ENCODE results near the gene SRBD1.

Gene SRBD1

DNA sequence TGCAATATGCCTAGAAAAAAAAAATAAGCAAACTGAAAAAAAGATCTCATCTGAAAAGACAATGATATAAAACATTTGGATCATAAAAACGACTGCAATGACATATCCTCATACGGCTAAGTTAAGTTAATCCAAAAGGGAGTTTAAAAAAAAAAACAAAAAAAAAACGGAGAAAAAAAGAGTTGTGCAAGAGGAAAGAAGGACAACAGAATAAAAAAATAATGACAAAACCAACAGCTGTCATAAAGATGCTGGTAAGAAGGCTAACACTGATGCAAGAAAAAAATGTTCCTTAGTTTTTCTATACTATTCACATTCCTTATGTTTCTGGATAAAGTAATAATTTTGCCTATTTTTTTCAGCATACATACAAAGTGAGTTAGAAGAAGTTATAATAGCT is 192.5 kb downstream of the SRBD1 start:
- Histone ChIP-seq H4K20me1 (no peaks in the 10 kb centered on the region), H3K4me2 (no peak overlapping the region), H3K9me3 (no peaks in the 10 kb centered on the region), H3K27ac (no peak overlapping the region), H3K27me3 (no peaks in the 10 kb centered on the region), H3K9ac (no peak overlapping the region), H3K4me3 (no peak overlapping the region), H3K4me1 (no peaks in the 10 kb centered on the region), H3K36me3 (peaks cover 9% of the 10 kb centered on the region)
- TF ChIP-seq Cebpa-rat (IDR thresholded peaks at IDR 0.05): no peak

DNA sequence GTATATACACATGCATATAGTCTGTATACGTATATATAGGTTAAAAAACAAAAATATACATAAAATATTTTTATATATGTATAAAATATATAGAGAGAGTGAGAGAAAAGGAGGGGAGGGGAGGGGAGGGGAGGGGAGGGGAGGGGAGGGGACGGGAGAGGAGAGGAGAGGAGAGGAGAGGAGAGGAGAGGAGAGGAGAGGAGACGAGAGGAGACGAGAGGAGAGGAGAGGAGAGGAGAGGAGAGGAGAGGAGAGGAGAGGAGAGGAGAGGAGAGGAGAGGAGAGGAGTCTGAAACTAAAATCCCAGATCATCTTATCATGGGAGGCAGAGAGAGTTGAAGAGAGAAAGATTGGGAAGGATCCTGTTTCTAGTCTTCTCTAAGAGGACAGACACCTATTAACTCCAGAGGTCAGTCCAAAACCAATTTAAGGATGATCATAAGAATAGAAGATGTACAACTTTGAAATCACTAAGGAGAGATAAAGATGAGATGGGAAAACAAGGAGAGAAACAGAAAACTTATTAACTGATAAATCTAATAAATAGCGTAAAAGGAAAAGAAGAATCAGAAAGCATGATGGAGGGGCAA is 195.4 kb downstream of the SRBD1 start:
- Histone ChIP-seq H3K27ac (no peak overlapping the region), H4K20me1 (no peaks in the 10 kb centered on the region), H3K4me1 (no peaks in the 10 kb centered on the region), H3K36me3 (peaks cover 26% of the 10 kb centered on the region), H3K4me2 (no peak overlapping the region), H3K27me3 (no peaks in the 10 kb centered on the region), H3K9ac (no peak overlapping the region), H3K4me3 (no peak overlapping the region), H3K9me3 (no peaks in the 10 kb centered on the region)
- no peak for TF ChIP-seq Cebpa-rat (IDR thresholded peaks at IDR 0.05)

DNA sequence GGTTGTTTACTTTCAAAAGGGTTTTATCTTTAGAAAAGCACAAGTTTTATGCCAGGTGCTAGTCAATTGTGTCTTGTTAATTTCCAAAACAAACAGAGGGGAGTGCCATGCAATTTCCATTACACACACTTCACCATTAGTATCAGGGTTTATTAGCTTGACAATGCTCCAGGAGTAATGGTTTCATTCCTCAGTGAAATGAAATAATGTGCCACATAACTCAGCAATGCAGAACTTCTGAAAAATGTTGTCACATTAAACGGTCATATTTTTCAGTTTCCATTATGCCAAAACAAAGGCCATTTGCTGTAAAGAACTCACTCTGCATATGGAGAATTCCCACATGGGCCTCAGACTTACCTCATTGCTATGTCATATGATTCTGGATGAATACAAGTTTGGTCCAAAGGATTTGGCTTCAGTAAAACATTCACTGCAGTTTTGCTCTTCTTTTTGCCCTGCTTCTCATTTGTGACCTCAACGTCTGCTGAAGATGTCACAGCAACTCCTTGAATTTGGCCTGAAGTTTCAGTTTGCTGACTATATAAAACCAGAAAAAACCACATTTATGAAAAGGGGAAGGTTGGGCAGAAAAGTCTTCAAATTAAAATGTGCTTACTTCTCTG is 198.2 kb downstream of the SRBD1 start:
- H3K27ac ChIP-seq: no peak overlapping the region
- H3K4me1 ChIP-seq: no peaks in the 10 kb centered on the region; the same call in 1 of the 2 replicates
- no peaks in the 10 kb centered on the region for H3K27me3 ChIP-seq
- H4K20me1 ChIP-seq: no peaks in the 10 kb centered on the region
- H3K4me2 ChIP-seq: no peak overlapping the region
- H3K4me3 ChIP-seq: no peak overlapping the region
- TF ChIP-seq Cebpa-rat (IDR thresholded peaks at IDR 0.05): no peak
- H3K9me3 ChIP-seq: no peaks in the 10 kb centered on the region
- H3K9ac ChIP-seq: no peak overlapping the region
- H3K36me3 ChIP-seq: peaks cover 28% of the 10 kb centered on the region

DNA sequence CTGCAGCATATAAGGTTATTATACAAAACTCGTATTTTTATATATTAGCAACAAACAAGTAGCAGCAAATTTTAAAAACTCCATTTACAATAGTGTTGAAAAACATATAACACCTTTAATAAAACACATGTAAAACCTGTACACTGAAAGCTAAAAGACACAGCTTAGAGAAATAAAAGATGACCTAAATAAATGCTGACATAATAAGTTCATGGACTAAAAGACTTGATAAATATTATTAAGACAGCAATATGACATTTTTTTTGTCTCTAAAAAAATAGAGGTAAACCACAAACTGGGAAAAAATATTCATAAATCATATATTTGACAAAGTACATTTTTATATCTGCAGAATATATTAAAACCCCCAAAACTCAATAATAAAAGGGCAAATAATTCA is 201.4 kb downstream of the SRBD1 start:
- no peak overlapping the region for H3K4me2 ChIP-seq
- no peak overlapping the region for H3K4me3 ChIP-seq
- no peaks in the 10 kb centered on the region for H4K20me1 ChIP-seq
- H3K4me1 ChIP-seq: no peaks in the 10 kb centered on the region; the same call in 1 of the 2 replicates
- TF ChIP-seq Cebpa-rat (IDR thresholded peaks at IDR 0.05): no peak
- no peaks in the 10 kb centered on the region for H3K27me3 ChIP-seq
- H3K27ac ChIP-seq: no peak overlapping the region
- no peaks in the 10 kb centered on the region for H3K9me3 ChIP-seq
- H3K9ac ChIP-seq: no peak overlapping the region
- H3K36me3 ChIP-seq: peaks cover 24% of the 10 kb centered on the region; the same call in 1 of the 2 replicates

DNA sequence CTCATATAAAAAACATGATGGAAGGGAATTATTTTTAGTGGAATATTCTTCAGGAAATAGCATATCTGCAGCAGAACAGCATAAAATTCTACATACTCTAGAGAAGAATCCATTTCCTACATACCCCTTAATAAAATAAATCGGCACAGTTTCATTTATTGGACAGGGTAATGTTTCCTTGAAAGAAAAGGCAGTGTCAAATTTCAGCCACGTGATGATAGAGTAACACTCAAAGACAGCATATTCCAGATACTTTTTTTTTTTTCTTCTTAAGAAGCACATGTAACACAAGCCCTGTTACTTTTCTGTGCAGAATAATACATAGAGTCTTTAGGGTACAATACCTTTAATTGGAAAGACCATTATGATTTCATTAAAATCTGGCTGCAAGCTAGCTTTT is 204.4 kb downstream of the SRBD1 start:
- H3K36me3 ChIP-seq: peaks cover 17% of the 10 kb centered on the region; the same call in 1 of the 2 replicates
- H3K9ac ChIP-seq: no peak overlapping the region
- no peak overlapping the region for H3K27ac ChIP-seq
- no peaks in the 10 kb centered on the region for H3K9me3 ChIP-seq
- no peak overlapping the region for H3K4me3 ChIP-seq
- H3K4me2 ChIP-seq: no peak overlapping the region
- H3K4me1 ChIP-seq: no peaks in the 10 kb centered on the region; the same call in 1 of the 2 replicates
- H4K20me1 ChIP-seq: no peaks in the 10 kb centered on the region
- no peak for TF ChIP-seq Cebpa-rat (IDR thresholded peaks at IDR 0.05)
- H3K27me3 ChIP-seq: no peaks in the 10 kb centered on the region

DNA sequence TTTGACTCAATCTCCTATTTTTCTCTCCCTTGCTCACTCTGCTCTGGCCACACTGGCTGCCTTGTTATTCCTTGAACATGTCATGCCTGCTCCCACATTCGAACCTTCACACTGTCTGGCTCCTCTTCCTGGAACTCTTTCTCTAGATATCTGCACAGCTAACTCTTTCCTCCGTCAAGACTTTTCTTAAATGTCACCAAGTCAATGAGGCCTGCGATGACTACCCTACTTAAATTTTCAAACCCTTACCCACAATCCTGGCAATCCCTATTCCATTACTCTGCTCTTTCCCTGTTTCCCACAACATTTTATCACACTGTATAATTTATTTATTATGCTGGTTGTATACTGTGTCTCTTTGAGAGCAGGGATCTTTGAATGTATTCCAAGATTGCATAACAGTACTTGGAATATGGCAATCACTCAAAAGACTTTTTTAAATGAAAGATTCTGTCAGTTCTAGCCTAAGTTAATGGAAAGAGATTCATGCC is 206.2 kb downstream of the SRBD1 start:
- no peak overlapping the region for H3K9ac ChIP-seq
- TF ChIP-seq Cebpa-rat (IDR thresholded peaks at IDR 0.05): no peak
- H3K27me3 ChIP-seq: no peaks in the 10 kb centered on the region
- H3K27ac ChIP-seq: no peak overlapping the region
- H4K20me1 ChIP-seq: no peaks in the 10 kb centered on the region
- H3K4me3 ChIP-seq: no peak overlapping the region
- no peaks in the 10 kb centered on the region for H3K9me3 ChIP-seq
- H3K36me3 ChIP-seq: no peaks in the 10 kb centered on the region
- no peaks in the 10 kb centered on the region; the same call in 1 of the 2 replicates for H3K4me1 ChIP-seq
- no peak overlapping the region for H3K4me2 ChIP-seq

DNA sequence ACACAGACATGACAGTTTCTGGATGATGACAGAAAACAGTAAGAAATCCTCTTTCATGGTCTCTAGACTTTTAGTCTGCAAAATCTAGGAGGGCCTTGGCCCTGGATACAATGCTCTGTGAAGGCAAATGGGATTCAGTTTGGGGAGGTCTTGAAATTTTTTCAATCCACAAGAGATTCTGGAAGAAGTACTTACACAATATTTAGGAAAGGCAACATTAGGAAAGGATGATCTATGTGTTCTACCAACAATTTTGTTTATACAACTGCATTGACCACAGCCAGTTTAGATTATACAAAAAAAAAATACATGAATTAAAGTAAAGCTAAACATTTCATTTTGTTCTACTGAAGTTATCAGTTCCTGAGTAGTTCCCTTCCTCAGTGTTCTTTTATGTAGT is 208.0 kb downstream of the SRBD1 start:
- Histone ChIP-seq H3K9ac (no peak overlapping the region), H3K36me3 (no peaks in the 10 kb centered on the region), H4K20me1 (no peaks in the 10 kb centered on the region), H3K9me3 (no peaks in the 10 kb centered on the region), H3K27me3 (no peaks in the 10 kb centered on the region), H3K27ac (no peak overlapping the region), H3K4me2 (no peak overlapping the region), H3K4me3 (no peak overlapping the region), H3K4me1 (no peaks in the 10 kb centered on the region)
- no peak for TF ChIP-seq Cebpa-rat (IDR thresholded peaks at IDR 0.05)

DNA sequence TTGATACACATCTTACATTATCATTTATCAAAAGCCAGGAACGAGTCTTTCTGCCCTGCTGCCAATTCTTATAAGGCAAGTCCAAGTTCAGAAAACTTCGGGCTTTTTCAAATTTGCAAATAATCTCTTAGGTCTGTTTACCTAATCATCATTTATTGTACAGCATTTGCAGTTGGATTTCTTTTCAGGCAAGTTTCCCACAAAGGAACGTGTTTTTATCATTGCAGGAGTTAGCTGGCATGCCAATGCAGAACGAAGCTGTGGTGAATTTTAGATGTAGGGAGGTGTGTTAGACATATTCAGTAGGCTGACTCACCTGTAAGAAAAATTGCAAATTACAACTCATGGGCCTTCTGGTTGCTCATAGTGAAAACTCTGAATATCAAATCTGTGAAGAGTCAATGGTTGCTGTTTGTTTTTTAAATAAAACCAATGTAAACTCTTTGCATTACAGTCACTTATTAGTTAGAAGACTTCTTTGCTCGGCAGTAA is 209.6 kb downstream of the SRBD1 start:
- no peaks in the 10 kb centered on the region for H3K36me3 ChIP-seq
- no peaks in the 10 kb centered on the region for H3K9me3 ChIP-seq
- no peaks in the 10 kb centered on the region for H3K27me3 ChIP-seq
- H3K4me2 ChIP-seq: no peak overlapping the region
- H3K9ac ChIP-seq: no peak overlapping the region
- TF ChIP-seq Cebpa-rat (IDR thresholded peaks at IDR 0.05): no peak
- H3K27ac ChIP-seq: no peak overlapping the region
- no peaks in the 10 kb centered on the region for H4K20me1 ChIP-seq
- no peaks in the 10 kb centered on the region for H3K4me1 ChIP-seq
- no peak overlapping the region for H3K4me3 ChIP-seq

DNA sequence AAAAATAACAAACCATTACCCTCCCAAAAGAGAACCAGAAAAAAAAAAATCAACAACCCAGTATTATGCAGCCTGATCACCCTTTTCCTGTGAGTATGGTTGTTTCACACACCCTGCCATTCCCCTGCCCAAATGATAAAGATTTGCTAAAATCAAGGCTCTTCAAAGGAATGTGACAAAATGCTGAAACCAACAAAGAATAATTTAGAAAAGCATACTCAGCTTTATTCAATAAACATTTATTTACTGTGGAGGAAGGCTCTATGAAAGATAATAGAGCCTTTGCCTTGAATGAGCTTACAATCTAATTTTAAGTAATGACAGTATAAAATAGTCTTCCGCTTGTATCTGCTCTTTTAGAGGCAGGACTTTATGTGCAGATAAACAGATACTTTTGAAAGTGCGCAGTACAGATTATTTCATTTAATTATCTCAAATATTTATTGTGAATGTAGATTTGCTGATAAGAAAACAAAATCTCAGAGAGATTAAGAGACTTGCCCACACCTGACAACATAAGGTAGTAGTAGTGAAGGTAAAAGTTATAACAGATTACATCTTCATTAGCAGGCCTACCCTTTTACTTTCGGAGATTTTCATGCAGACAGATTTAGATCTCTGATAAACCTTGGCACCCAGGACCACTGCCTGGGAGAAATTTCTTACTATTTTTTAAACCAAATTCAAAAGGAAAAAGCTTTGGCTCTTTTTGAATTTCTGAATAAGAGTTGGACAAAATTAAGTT is 211.9 kb downstream of the SRBD1 start:
- no peak overlapping the region for H3K9ac ChIP-seq

DNA sequence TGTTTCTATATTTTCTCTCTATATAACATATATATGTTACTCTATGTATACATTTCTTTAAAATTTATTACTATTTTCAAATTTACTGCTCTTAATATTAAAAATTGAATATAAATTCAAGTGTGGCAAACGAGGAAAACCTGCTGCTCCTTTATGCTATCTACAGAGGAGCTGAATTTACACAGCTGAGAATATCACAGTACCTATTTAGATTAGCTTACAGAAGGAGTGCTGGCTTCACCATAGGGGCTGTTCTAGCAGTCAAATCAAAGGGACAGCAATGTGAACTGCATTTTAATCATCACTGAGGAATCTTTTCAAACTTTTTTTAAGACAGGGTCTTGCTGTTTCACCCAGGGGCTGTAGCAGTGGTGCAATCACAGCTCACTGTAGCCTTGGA is 213.8 kb downstream of the SRBD1 start:
- Histone ChIP-seq H3K9ac (no peak overlapping the region), H4K20me1 (no peaks in the 10 kb centered on the region), H3K27ac (no peak overlapping the region), H3K4me1 (no peaks in the 10 kb centered on the region), H3K27me3 (no peaks in the 10 kb centered on the region), H3K36me3 (peaks cover 4% of the 10 kb centered on the region; the same call in 1 of the 2 replicates), H3K4me3 (no peak overlapping the region), H3K4me2 (no peak overlapping the region), H3K9me3 (no peaks in the 10 kb centered on the region)
- TF ChIP-seq Cebpa-rat (IDR thresholded peaks at IDR 0.05): no peak

More for the DNA sequence above, 211.9 kb downstream of the SRBD1 start:
- no peak for TF ChIP-seq Cebpa-rat (IDR thresholded peaks at IDR 0.05)
- Histone ChIP-seq H3K4me1 (no peaks in the 10 kb centered on the region), H4K20me1 (no peaks in the 10 kb centered on the region), H3K4me2 (no peak overlapping the region), H3K9me3 (no peaks in the 10 kb centered on the region), H3K27me3 (no peaks in the 10 kb centered on the region), H3K4me3 (no peak overlapping the region), H3K36me3 (no peaks in the 10 kb centered on the region), H3K27ac (no peak overlapping the region)

Measured in BLaER1 (cell line).